ENCODE measurements around the gene EXOC3L4. TPM values are rescaled to one million over a fixed set of nuclear protein-coding genes. Genes with fewer than 3 reads are reported as not detected.

The EXOC3L4 gene
- total and polyA plus RNA-seq, 2 of the 8 experiments (the other 6 are each of a cell fraction or from before 2014, with no cell fraction given) = 0.45 to 0.57 TPM

GRCh38 chr14:103121846-103122584, 27.5 kb downstream of the EXOC3L4 start:
- Histone ChIP-seq H3K27me3 (replicated peaks in 1 of 4; ENCODE audit: control insufficient read depth in 3 of 4, extremely low read depth in 1 of 4, insufficient read depth in 3 of 4, low read length in 3 of 4) (peaks cover 0 to 36% (median 26%) of the 10 kb centered on the region in 4 experiments; a peak in 6 of 7 replicates), H3K27ac (ENCODE audit: low read depth, low read length) (no peak overlapping the region)
- CTCF ChIA-PET (ENCODE audit: partially characterized antibody) = interaction anchor here (1.0 to 18.4 kb wide), 3 partner anchors 8 to 87 kb away, joined by 3 to 276 read pairs (median 3); no protein-coding TSS in a partner anchor
- TF ChIP-seq ASH2L (IDR thresholded peaks at IDR 0.05; ENCODE audit: low read length) (peak; percentile 43), MAX (IDR thresholded peaks at IDR 0.05) (0 out of 2 replicates have a peak, but pooled peaks have one; percentile 4), NRF1 (IDR thresholded peaks at IDR 0.05; ENCODE audit: low read depth, low read length) (no peak), EGR1 (IDR thresholded peaks at IDR 0.05; ENCODE audit: borderline replicate concordance, low read depth, low read length) (no peak), CEBPB (IDR thresholded peaks at IDR 0.05; ENCODE audit: low read depth, low read length) (peak; percentile 64; the same call in 1 of the 2 replicates), POLR2AphosphoS5 (IDR thresholded peaks at IDR 0.05; ENCODE audit: low read depth, low read length) (no peak), BRCA1 (IDR thresholded peaks at IDR 0.05; ENCODE audit: low read depth, low read length) (no peak), CHD2 (IDR thresholded peaks at IDR 0.05; ENCODE audit: low read length) (no peak), EZH2 (IDR thresholded peaks at IDR 0.05; ENCODE audit: low read depth, low read length, severe bottlenecking) (no peak), SUZ12 (IDR thresholded peaks at IDR 0.05; ENCODE audit: low read length) (peak; percentile 6; the same call in 1 of the 2 replicates), TAF7 (optimal IDR thresholded peaks at IDR 0.05; ENCODE audit: borderline replicate concordance, low read depth, low read length) (no peak), TEAD4 (IDR thresholded peaks at IDR 0.05; ENCODE audit: low read depth, low read length) (no peak)

More at GRCh38 chr14:103121846-103122584, 27.5 kb downstream of the EXOC3L4 start:
- H4K20me1 ChIP-seq (replicated peaks in 1 of 2; ENCODE audit: control insufficient read depth in 1 of 2, insufficient read depth in 2 of 2, low read length in 2 of 2) = peaks cover 6 to 7% of the 10 kb centered on the region in 2 experiments
- FAIRE-seq (no peak), DNase-seq (ENCODE audit: low read depth in 1 of 2, low spot score in 2 of 2) (peak in 1 of 2 experiments; percentile 80)
- WGBS, 2 experiments (ENCODE audit: extremely low coverage in 1 of 2, insufficient coverage in 1 of 2, insufficient read length in 1 of 2, insufficient replicate concordance in 2 of 2, low coverage in 1 of 2, low lambda C conversion rate in 2 of 2, missing lambda C conversion rate in 1 of 2) = 14% methylated on average over 20 of the region's 23 CpGs; no CpG with 5 or more reads in 1 of the 2 experiments
- H3K79me1 ChIP-seq (ENCODE audit: low read depth, low read length) = no peaks in the 10 kb centered on the region
- H3K4ac ChIP-seq (replicated peaks; ENCODE audit: insufficient read length, low read depth, low read length) = no peak overlapping the region
- H3K4me2 ChIP-seq (ENCODE audit: insufficient read depth in 1 of 2, low read depth in 2 of 2, low read length in 2 of 2) = peak overlapping the region; percentile 68 to 83
- peak overlapping the region; percentile 75; the same call in 1 of the 2 replicates for H2BK5ac ChIP-seq (ENCODE audit: low read depth, low read length)
- H3K4me3 ChIP-seq (ENCODE audit: extremely low read depth in 1 of 4, insufficient read depth in 2 of 4, low read depth in 3 of 4, low read length in 4 of 4) = peak overlapping the region in 3 of 4 experiments; percentile 21 to 62 (median 32); a peak in 5 of 8 replicates
- H3K23me2 ChIP-seq (ENCODE audit: low read depth, low read length) = peaks cover 3% of the 10 kb centered on the region; the same call in 1 of the 2 replicates
- no peak overlapping the region for H3K56ac ChIP-seq (replicated peaks; ENCODE audit: insufficient read length, low read depth, low read length)
- H2AFZ ChIP-seq (ENCODE audit: low read length) = no peak overlapping the region
- H2BK120ac ChIP-seq (replicated peaks; ENCODE audit: low read depth, low read length) = no peak overlapping the region
- no peak overlapping the region for H3K14ac ChIP-seq (ENCODE audit: insufficient read length)
- H2AK5ac ChIP-seq (ENCODE audit: low read depth, low read length) = no peak overlapping the region
- H3K23ac ChIP-seq (ENCODE audit: insufficient read length) = no peak overlapping the region
- H3K4me1 ChIP-seq (replicated peaks in 1 of 4; ENCODE audit: control insufficient read depth in 3 of 4, insufficient read depth in 4 of 4, low read length in 3 of 4) = peaks cover 0 to 35% (median 25%) of the 10 kb centered on the region in 4 experiments; a peak in 6 of 7 replicates
- H3K9ac ChIP-seq (replicated peaks in 1 of 4; ENCODE audit: extremely low read depth in 1 of 4, low read depth in 3 of 4, low read length in 3 of 4) = no peak overlapping the region; a peak in 1 of 7 replicates
- no peak overlapping the region for H4K5ac ChIP-seq (ENCODE audit: insufficient read length, low read depth, low read length)
- peak overlapping the region; percentile 83 for H3K18ac ChIP-seq (ENCODE audit: extremely low read depth, low read length)
- H3K36me3 ChIP-seq (ENCODE audit: control insufficient read depth in 2 of 4, insufficient read depth in 4 of 4, low read length in 3 of 4) = no peaks in the 10 kb centered on the region
- H4K91ac ChIP-seq (replicated peaks; ENCODE audit: insufficient read length, low read length) = peak overlapping the region; percentile 11
- no peaks in the 10 kb centered on the region for H3K79me2 ChIP-seq (ENCODE audit: control insufficient read depth in 1 of 2, insufficient read depth in 2 of 2, low read length in 2 of 2)
- H2BK20ac ChIP-seq (ENCODE audit: low read length) = peak overlapping the region; percentile 80; the same call in 1 of the 2 replicates
- H2BK12ac ChIP-seq (ENCODE audit: low read depth, low read length) = 0 out of 2 replicates have a peak overlapping the region, but pooled peaks have one; percentile 75
- H2BK15ac ChIP-seq (ENCODE audit: low read length) = no peak overlapping the region; the same call in 1 of the 2 replicates
- no peaks in the 10 kb centered on the region for H3K9me3 ChIP-seq (ENCODE audit: insufficient read depth in 2 of 2, low read depth in 1 of 2, low read length in 1 of 2)
- POLR2A ChIA-PET (ENCODE audit: partially characterized antibody) = interaction anchor here (1.0 to 1.1 kb wide), 2 partner anchors 9 to 14 kb away, joined by 3 to 4 read pairs; no protein-coding TSS in a partner anchor
- peak overlapping the region; percentile 76 for H4K8ac ChIP-seq (ENCODE audit: extremely low read depth, insufficient read depth, low read length)

Measured in H1 (cell line).